PC-9 (cell line): ENCODE measurements around the gene CDC42EP3.

Experiments used
- CTCF ChIP-seq: fragments of 200-600 bp; sonication (generic); conservative IDR thresholded peaks from 2 replicates; pipeline ENCODE4 v1.6.1; 2017; ENCODE audit warnings: mixed run types, antibody characterized with exemption, mild to moderate bottlenecking, moderate library complexity
- EZH2 ChIP-seq: fragments of 200-600 bp; sonication (generic); IDR thresholded peaks from 2 replicates; pipeline ENCODE4 v1.8.0; 2017; ENCODE audit warnings: antibody characterized with exemption, low read depth

- TF ChIP-seq CTCF (no peak), EZH2 (no peak)
Observed at GRCh38 chr2:37637190-37637860, 34.1 kb downstream of the CDC42EP3 start.
